DOHH2 (cell line): Measurements from ENCODE around the gene FUT7.

Experiments
- H3F3A ChIP-seq: fragments of 200-600 bp; sonication (generic), shearing (Covaris generic); 2 replicates; pipeline ENCODE4 v1.6.0; 2016; ENCODE audit warnings: antibody characterized with exemption, mild to moderate bottlenecking; ENCODE audit not compliant: control insufficient read depth, insufficient read depth
- H3K27ac ChIP-seq: fragments of 200-600 bp; sonication (generic); 2 replicates; pipeline ENCODE4 v1.5.1; 2014; ENCODE audit warnings: low read depth, mild to moderate bottlenecking, low read length, moderate library complexity
- H3K27me3 ChIP-seq: fragments of 200-600 bp; sonication (generic); 2 replicates; pipeline ENCODE4 v1.6.1; 2014; ENCODE audit warnings: mild to moderate bottlenecking, low read length, mixed read lengths; ENCODE audit not compliant: control insufficient read depth
- H3K36me3 ChIP-seq: fragments of 200-600 bp; sonication (generic); 2 replicates; pipeline ENCODE4 v1.6.1; 2014; ENCODE audit warnings: mild to moderate bottlenecking, low read length, moderate library complexity, mixed read lengths; ENCODE audit not compliant: control insufficient read depth
- H3K4me1 ChIP-seq: fragments of 200-600 bp; sonication (generic); 2 replicates; pipeline ENCODE4 v1.6.1; 2014; ENCODE audit warnings: mild to moderate bottlenecking, low read length, mixed read lengths; ENCODE audit not compliant: control insufficient read depth
- H3K4me2 ChIP-seq: fragments of 200-600 bp; sonication (generic); 2 replicates; pipeline ENCODE4 v1.6.0; 2014; ENCODE audit warnings: mild to moderate bottlenecking, low read length, moderate library complexity
- H3K4me3 ChIP-seq: fragments of 200-600 bp; sonication (generic); 2 replicates; pipeline ENCODE4 v1.5.1; 2014; ENCODE audit warnings: mild to moderate bottlenecking, low read length, mixed read lengths
- H3K79me2 ChIP-seq: fragments of 200-600 bp; sonication (generic); 2 replicates; pipeline ENCODE4 v1.6.1; 2014; ENCODE audit warnings: mild to moderate bottlenecking, low read length, mixed read lengths; ENCODE audit not compliant: control insufficient read depth
- H3K9me2 ChIP-seq: fragments of 200-600 bp; sonication (generic); replicated peaks from 2 replicates; pipeline ENCODE4 v1.6.1; 2014; ENCODE audit warnings: mild to moderate bottlenecking, low read length, mixed read lengths; ENCODE audit not compliant: control insufficient read depth
- H3K9me3 ChIP-seq: fragments of 200-600 bp; sonication (generic); 2 replicates; pipeline ENCODE4 v1.6.1; 2014; ENCODE audit warnings: antibody characterized with exemption, low read length, mixed read lengths; ENCODE audit not compliant: control insufficient read depth, insufficient read depth
- H4K20me1 ChIP-seq: fragments of 200-600 bp; sonication (generic); 2 replicates; pipeline ENCODE4 v1.6.0; 2014; ENCODE audit warnings: low read depth, mild to moderate bottlenecking, antibody characterized with exemption, low read length, moderate library complexity; ENCODE audit not compliant: control insufficient read depth, insufficient read depth
- CTCF ChIP-seq: fragments of 200-600 bp; sonication (generic); IDR thresholded peaks from one replicate; pipeline ENCODE4 v1.5.1; 2014; ENCODE audit warnings: antibody characterized with exemption, mild to moderate bottlenecking, low read depth, low read length; ENCODE audit not compliant: poor library complexity, severe bottlenecking
- EZH2phosphoT487 ChIP-seq: fragments of 200-600 bp; sonication (generic); IDR thresholded peaks from 2 replicates; pipeline ENCODE4 v1.6.1; 2017; ENCODE audit warnings: borderline replicate concordance, mild to moderate bottlenecking, antibody characterized with exemption, low read length, moderate library complexity, mixed read lengths

FUT7 gene

GRCh38 chr9:137035937-137036336 is 4.0 kb upstream of the FUT7 start:
- peaks cover 24% of the 10 kb centered on the region for H3K4me1 ChIP-seq
- no peaks in the 10 kb centered on the region for H3K9me3 ChIP-seq
- peaks cover 35% of the 10 kb centered on the region for H3K27me3 ChIP-seq
- no peak overlapping the region for H3K4me2 ChIP-seq
- H3K79me2 ChIP-seq = no peaks in the 10 kb centered on the region
- H3K4me3 ChIP-seq = no peak overlapping the region
- TF ChIP-seq CTCF = no peak
- TF ChIP-seq EZH2phosphoT487 = no peak
- no peak overlapping the region for H3K27ac ChIP-seq
- no peaks in the 10 kb centered on the region for H3K36me3 ChIP-seq
- no peaks in the 10 kb centered on the region for H3K9me2 ChIP-seq
- no peaks in the 10 kb centered on the region for H3F3A ChIP-seq
- 0 out of 2 replicates have a peak, but pooled peaks cover 3% of the 10 kb centered on the region for H4K20me1 ChIP-seq

- peaks cover 39% of the 10 kb centered on the region for H3K27me3 ChIP-seq
- no peaks in the 10 kb centered on the region for H3K36me3 ChIP-seq
- no peak overlapping the region for H3K4me3 ChIP-seq
- H3K4me2 ChIP-seq = no peak overlapping the region
- TF ChIP-seq EZH2phosphoT487 (no peak), CTCF (peak; percentile 45)
- no peaks in the 10 kb centered on the region for H3K9me3 ChIP-seq
- H3K9me2 ChIP-seq = no peaks in the 10 kb centered on the region
- no peaks in the 10 kb centered on the region for H3K79me2 ChIP-seq
- no peak overlapping the region for H3K27ac ChIP-seq
- H3F3A ChIP-seq = no peaks in the 10 kb centered on the region
- H4K20me1 ChIP-seq = 0 out of 2 replicates have a peak, but pooled peaks cover 3% of the 10 kb centered on the region
- H3K4me1 ChIP-seq = peaks cover 29% of the 10 kb centered on the region
Observed at GRCh38 chr9:137035507-137035834, 3.6 kb upstream of the FUT7 start.

- Histone ChIP-seq H3K27ac (no peak overlapping the region), H3K79me2 (no peaks in the 10 kb centered on the region), H3K4me2 (no peak overlapping the region; the same call in 1 of the 2 replicates), H3K4me3 (no peak overlapping the region), H4K20me1 (0 out of 2 replicates have a peak, but pooled peaks cover 3% of the 10 kb centered on the region), H3K9me3 (no peaks in the 10 kb centered on the region), H3K4me1 (peaks cover 35% of the 10 kb centered on the region), H3K36me3 (no peaks in the 10 kb centered on the region), H3F3A (no peaks in the 10 kb centered on the region), H3K27me3 (peaks cover 45% of the 10 kb centered on the region), H3K9me2 (no peaks in the 10 kb centered on the region)
- no peak; the same call in 1 of the 2 replicates for TF ChIP-seq EZH2phosphoT487
- TF ChIP-seq CTCF = peak; percentile 94
Observed at GRCh38 chr9:137034709-137035506, 3.0 kb upstream of the FUT7 start.
